DOHH2 (cell line): ENCODE measurements around the gene PMM2.

Source experiments
- CTCF ChIP-seq: fragments of 200-600 bp; sonication (generic); IDR thresholded peaks from one replicate; pipeline ENCODE4 v1.5.1; 2014; ENCODE audit warnings: antibody characterized with exemption, mild to moderate bottlenecking, low read depth, low read length; ENCODE audit not compliant: poor library complexity, severe bottlenecking
- EZH2phosphoT487 ChIP-seq: fragments of 200-600 bp; sonication (generic); IDR thresholded peaks from 2 replicates; pipeline ENCODE4 v1.6.1; 2017; ENCODE audit warnings: borderline replicate concordance, mild to moderate bottlenecking, antibody characterized with exemption, low read length, moderate library complexity, mixed read lengths

GRCh38 chr16:8753416-8754054, 44.1 kb upstream of the PMM2 start:
- TF ChIP-seq CTCF = no peak
- no peak for TF ChIP-seq EZH2phosphoT487
